ENCODE measurements around the gene ATRIP. TPM values are rescaled to one million over a fixed set of nuclear protein-coding genes. Genes with fewer than 3 reads are reported as not detected.

The ATRIP gene
- total and polyA plus RNA-seq, 2 of the 8 experiments (the other 6 are each of a cell fraction or from before 2014, with no cell fraction given) = 18.5 to 20.2 TPM

DNA sequence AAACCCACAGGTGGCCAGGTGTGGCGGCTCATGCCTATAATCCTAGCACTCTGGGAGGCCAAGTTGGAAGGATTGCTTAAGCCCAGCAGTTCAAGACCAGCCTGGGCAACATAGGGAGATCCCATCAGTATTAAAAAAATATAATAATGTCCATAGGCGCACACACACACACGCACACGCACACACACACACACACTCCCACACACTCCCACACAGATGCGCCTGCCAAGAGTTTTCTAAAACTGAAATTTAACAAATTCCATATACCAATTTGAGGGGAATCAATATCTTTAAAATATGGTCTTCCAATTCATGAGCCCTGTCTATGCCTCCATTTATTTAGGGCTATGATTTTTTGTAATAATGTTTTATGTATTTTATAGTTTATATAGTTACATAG is 40.4 kb downstream of the ATRIP start:
- H4K20me1 ChIP-seq (replicated peaks in 1 of 2; ENCODE audit: control insufficient read depth in 1 of 2, insufficient read depth in 2 of 2, low read length in 2 of 2) = no peaks in the 10 kb centered on the region
- no peak for DNase-seq (ENCODE audit: low read depth in 1 of 2, low spot score in 2 of 2)
- TF ChIP-seq PHF8 (conservative IDR thresholded peaks at IDR 0.05; ENCODE audit: low read depth, low read length) (no peak), NRF1 (IDR thresholded peaks at IDR 0.05; ENCODE audit: low read depth, low read length) (no peak), RAD21 (IDR thresholded peaks at IDR 0.05 in 1 of 2, conservative IDR thresholded peaks at IDR 0.05 in 1 of 2; ENCODE audit: low read depth in 2 of 2, low read length in 2 of 2) (no peak), SRF (IDR thresholded peaks at IDR 0.05; ENCODE audit: low read depth, low read length) (no peak), JUND (IDR thresholded peaks at IDR 0.05; ENCODE audit: low read length) (no peak), EZH2 (IDR thresholded peaks at IDR 0.05; ENCODE audit: low read depth, low read length, severe bottlenecking) (no peak), EGR1 (IDR thresholded peaks at IDR 0.05; ENCODE audit: borderline replicate concordance, low read depth, low read length) (no peak), POU5F1 (IDR thresholded peaks at IDR 0.05; ENCODE audit: low read depth, low read length) (no peak), CBX5 (IDR thresholded peaks at IDR 0.05; ENCODE audit: low read depth, low read length) (no peak), SP4 (IDR thresholded peaks at IDR 0.05; ENCODE audit: low read length) (no peak), KDM5A (IDR thresholded peaks at IDR 0.05; ENCODE audit: low read length) (no peak), CBX8 (IDR thresholded peaks at IDR 0.05; ENCODE audit: borderline replicate concordance, low read depth, low read length) (no peak), TBP (IDR thresholded peaks at IDR 0.05; ENCODE audit: low read depth, low read length) (no peak), SP1 (IDR thresholded peaks at IDR 0.05; ENCODE audit: low read depth, low read length) (no peak), SIRT6 (IDR thresholded peaks at IDR 0.05; ENCODE audit: low read length) (no peak), HDAC6 (IDR thresholded peaks at IDR 0.05; ENCODE audit: low read depth, low read length) (no peak)

More for the DNA sequence above, 40.4 kb downstream of the ATRIP start:
- ChIA-PET POLR2A (ENCODE audit: partially characterized antibody) (interaction anchor here (2.0 kb wide), 1 partner anchor 18 kb away, joined by 7 read pairs; no protein-coding TSS in a partner anchor), CTCF (ENCODE audit: partially characterized antibody) (no interaction called here)
- H3K9ac ChIP-seq (replicated peaks in 1 of 4; ENCODE audit: extremely low read depth in 1 of 4, low read depth in 3 of 4, low read length in 3 of 4) = no peak overlapping the region
- H3K27ac ChIP-seq (ENCODE audit: low read depth, low read length) = no peak overlapping the region
- no peak overlapping the region for H3K56ac ChIP-seq (replicated peaks; ENCODE audit: insufficient read length, low read depth, low read length)
- no peaks in the 10 kb centered on the region for H3K79me1 ChIP-seq (ENCODE audit: low read depth, low read length)
- no peaks in the 10 kb centered on the region for H3K79me2 ChIP-seq (ENCODE audit: control insufficient read depth in 1 of 2, insufficient read depth in 2 of 2, low read length in 2 of 2)
- no peaks in the 10 kb centered on the region; a peak in 1 of 4 replicates for H3K9me3 ChIP-seq (ENCODE audit: insufficient read depth in 2 of 2, low read depth in 1 of 2, low read length in 1 of 2)
- H2BK12ac ChIP-seq (ENCODE audit: low read depth, low read length) = no peak overlapping the region
- no peaks in the 10 kb centered on the region for H3K23me2 ChIP-seq (ENCODE audit: low read depth, low read length)
- no peak overlapping the region for H2BK20ac ChIP-seq (ENCODE audit: low read length)
- H4K91ac ChIP-seq (replicated peaks; ENCODE audit: insufficient read length, low read length) = no peak overlapping the region
- no peak overlapping the region for H3K18ac ChIP-seq (ENCODE audit: extremely low read depth, low read length)
- no peak for FAIRE-seq
- no peak overlapping the region for H2AFZ ChIP-seq (ENCODE audit: low read length)
- no peak overlapping the region for H2BK5ac ChIP-seq (ENCODE audit: low read depth, low read length)
- H3K4me2 ChIP-seq (ENCODE audit: insufficient read depth in 1 of 2, low read depth in 2 of 2, low read length in 2 of 2) = no peak overlapping the region
- H3K27me3 ChIP-seq (replicated peaks in 1 of 4; ENCODE audit: control insufficient read depth in 3 of 4, extremely low read depth in 1 of 4, insufficient read depth in 3 of 4, low read length in 3 of 4) = no peaks in the 10 kb centered on the region
- no peak overlapping the region for H4K5ac ChIP-seq (ENCODE audit: insufficient read length, low read depth, low read length)
- no peak overlapping the region for H3K4ac ChIP-seq (replicated peaks; ENCODE audit: insufficient read length, low read depth, low read length)
- H2AK5ac ChIP-seq (ENCODE audit: low read depth, low read length) = no peak overlapping the region
- no peak overlapping the region for H3K4me3 ChIP-seq (ENCODE audit: extremely low read depth in 1 of 4, insufficient read depth in 2 of 4, low read depth in 3 of 4, low read length in 4 of 4)
- H2BK15ac ChIP-seq (ENCODE audit: low read length) = no peak overlapping the region
- H4K8ac ChIP-seq (ENCODE audit: extremely low read depth, insufficient read depth, low read length) = no peak overlapping the region
- H3K4me1 ChIP-seq (replicated peaks in 1 of 4; ENCODE audit: control insufficient read depth in 3 of 4, insufficient read depth in 4 of 4, low read length in 3 of 4) = no peaks in the 10 kb centered on the region; a peak in 1 of 7 replicates
- 92% methylated on average over 5 of the region's 5 CpGs; no CpG with 5 or more reads in 1 of the 2 experiments for WGBS, 2 experiments (ENCODE audit: extremely low coverage in 1 of 2, insufficient coverage in 1 of 2, insufficient read length in 1 of 2, insufficient replicate concordance in 2 of 2, low coverage in 1 of 2, low lambda C conversion rate in 2 of 2, missing lambda C conversion rate in 1 of 2)
- H2BK120ac ChIP-seq (replicated peaks; ENCODE audit: low read depth, low read length) = no peak overlapping the region
- H3K23ac ChIP-seq (ENCODE audit: insufficient read length) = no peak overlapping the region
- no peak overlapping the region for H3K14ac ChIP-seq (ENCODE audit: insufficient read length)
- H3K36me3 ChIP-seq (ENCODE audit: control insufficient read depth in 2 of 4, insufficient read depth in 4 of 4, low read length in 3 of 4) = no peaks in the 10 kb centered on the region

All from H1 (cell line).